Activated gamma-delta T cell treated with anti-CD3 and anti-CD28 coated beads, Interleukin-2, amount 50 U/mL, for 16 hours (primary cell): Measurements from ENCODE around the gene BEGAIN.

Source experiments
- DNase-seq: peaks from one replicate; pipeline ENCODE4 v3.0.0-alpha.2; 2020; ENCODE audit warnings: low read depth

The BEGAIN gene

GRCh38 chr14:100536721-100537445 lies 50.3 kb downstream of the BEGAIN start:
- no peak for DNase-seq

- no peak for DNase-seq
Observed at GRCh38 chr14:100536121-100536510, 51.1 kb downstream of the BEGAIN start.

GRCh38 chr14:100535287-100536120 lies 51.7 kb downstream of the BEGAIN start:
- no peak for DNase-seq

- DNase-seq = no peak
Observed at GRCh38 chr14:100534528-100535286, 52.5 kb downstream of the BEGAIN start.

- no peak for DNase-seq
Observed at GRCh38 chr14:100533656-100534485, 53.3 kb downstream of the BEGAIN start.

- DNase-seq = no peak
Observed at GRCh38 chr14:100532906-100533655, 54.1 kb downstream of the BEGAIN start.

GRCh38 chr14:100532154-100532861 lies 54.9 kb downstream of the BEGAIN start:
- no peak for DNase-seq

- DNase-seq = no peak
Observed at GRCh38 chr14:100531152-100532121, 55.8 kb downstream of the BEGAIN start.

GRCh38 chr14:100530270-100531072 lies 56.7 kb downstream of the BEGAIN start:
- DNase-seq = no peak

- no peak for DNase-seq
Observed at GRCh38 chr14:100529561-100530031, 57.6 kb downstream of the BEGAIN start.

- no peak for DNase-seq
Observed at GRCh38 chr14:100528962-100529560, 58.2 kb downstream of the BEGAIN start.

GRCh38 chr14:100526632-100527031 lies 60.6 kb downstream of the BEGAIN start:
- no peak for DNase-seq

- no peak for DNase-seq
Observed at GRCh38 chr14:100526057-100526456, 61.2 kb downstream of the BEGAIN start.

GRCh38 chr14:100525615-100526014 lies 61.6 kb downstream of the BEGAIN start:
- no peak for DNase-seq

- no peak for DNase-seq
Observed at GRCh38 chr14:100524933-100525243, 62.3 kb downstream of the BEGAIN start.

- no peak for DNase-seq
Observed at GRCh38 chr14:100524233-100524932, 62.8 kb downstream of the BEGAIN start.

GRCh38 chr14:100523843-100524169 lies 63.4 kb downstream of the BEGAIN start:
- DNase-seq = no peak
